Measurements from ENCODE around the gene OR4D1. TPM values are rescaled to one million over a fixed set of nuclear protein-coding genes. Genes with fewer than 3 reads are reported as not detected.

OR4D1 gene
- total RNA-seq, 1 experiment from 2014 or later: not detected

DNA sequence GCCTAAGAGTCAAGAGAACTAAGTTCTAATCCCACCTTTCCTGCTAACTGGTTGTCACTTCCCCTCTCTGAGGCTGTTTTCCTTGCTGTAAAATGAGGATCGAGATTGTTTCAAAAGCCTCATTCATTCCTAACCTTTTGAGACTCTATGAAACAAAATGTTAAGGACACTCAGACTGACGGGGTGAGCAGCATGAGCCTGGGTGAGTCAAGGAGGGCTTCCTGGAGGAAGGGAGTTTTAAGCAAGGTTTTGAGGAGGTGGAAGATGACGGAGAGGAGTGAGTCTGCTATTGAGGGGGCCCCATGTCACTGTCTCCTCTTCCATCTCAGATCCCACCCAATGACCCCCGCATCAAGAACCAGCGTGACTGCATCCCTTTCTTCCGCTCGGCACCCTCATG, 48.4 kb downstream of the OR4D1 start:
- no peak for DNase-seq (ENCODE audit: low spot score)
- POLR2A ChIA-PET (ENCODE audit: low non-redundant PET): no interaction called here
- no TSS peak for BruUV-seq (replicated peaks)
- H3K27me3 ChIP-seq (replicated peaks; ENCODE audit: insufficient read depth, low read depth, low read length, poor library complexity): peaks cover 10% of the 10 kb centered on the region
- intact Hi-C loops (cut with micrococcal nuclease; ENCODE audit: unreplicated experiment): no loop called here
- no peak overlapping the region for H3K4me3 ChIP-seq (ENCODE audit: low read depth, low read length, poor library complexity, severe bottlenecking)
- no peaks in the 10 kb centered on the region for H3K9me3 ChIP-seq (ENCODE audit: low read depth, low read length, poor library complexity, severe bottlenecking)
- CTCF ChIA-PET: no interaction called here
- H3K27ac ChIP-seq (ENCODE audit: low read depth, low read length, poor library complexity, severe bottlenecking): no peak overlapping the region
- no peak for TF ChIP-seq EZH2 (IDR thresholded peaks at IDR 0.05; ENCODE audit: borderline replicate concordance, low read depth, low read length, poor library complexity, severe bottlenecking)
- TF ChIP-seq, protein P1, sequence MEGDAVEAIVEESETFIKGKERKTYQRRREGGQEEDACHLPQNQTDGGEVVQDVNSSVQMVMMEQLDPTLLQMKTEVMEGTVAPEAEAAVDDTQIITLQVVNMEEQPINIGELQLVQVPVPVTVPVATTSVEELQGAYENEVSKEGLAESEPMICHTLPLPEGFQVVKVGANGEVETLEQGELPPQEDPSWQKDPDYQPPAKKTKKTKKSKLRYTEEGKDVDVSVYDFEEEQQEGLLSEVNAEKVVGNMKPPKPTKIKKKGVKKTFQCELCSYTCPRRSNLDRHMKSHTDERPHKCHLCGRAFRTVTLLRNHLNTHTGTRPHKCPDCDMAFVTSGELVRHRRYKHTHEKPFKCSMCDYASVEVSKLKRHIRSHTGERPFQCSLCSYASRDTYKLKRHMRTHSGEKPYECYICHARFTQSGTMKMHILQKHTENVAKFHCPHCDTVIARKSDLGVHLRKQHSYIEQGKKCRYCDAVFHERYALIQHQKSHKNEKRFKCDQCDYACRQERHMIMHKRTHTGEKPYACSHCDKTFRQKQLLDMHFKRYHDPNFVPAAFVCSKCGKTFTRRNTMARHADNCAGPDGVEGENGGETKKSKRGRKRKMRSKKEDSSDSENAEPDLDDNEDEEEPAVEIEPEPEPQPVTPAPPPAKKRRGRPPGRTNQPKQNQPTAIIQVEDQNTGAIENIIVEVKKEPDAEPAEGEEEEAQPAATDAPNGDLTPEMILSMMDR (conservative IDR thresholded peaks at IDR 0.05; ENCODE audit: low read depth, low read length): no peak
- no peaks in the 10 kb centered on the region for H3K4me1 ChIP-seq (ENCODE audit: insufficient read depth, low read length, poor library complexity, severe bottlenecking)
- H3K36me3 ChIP-seq (ENCODE audit: insufficient read depth, low read length, poor library complexity, severe bottlenecking): no peaks in the 10 kb centered on the region

DNA sequence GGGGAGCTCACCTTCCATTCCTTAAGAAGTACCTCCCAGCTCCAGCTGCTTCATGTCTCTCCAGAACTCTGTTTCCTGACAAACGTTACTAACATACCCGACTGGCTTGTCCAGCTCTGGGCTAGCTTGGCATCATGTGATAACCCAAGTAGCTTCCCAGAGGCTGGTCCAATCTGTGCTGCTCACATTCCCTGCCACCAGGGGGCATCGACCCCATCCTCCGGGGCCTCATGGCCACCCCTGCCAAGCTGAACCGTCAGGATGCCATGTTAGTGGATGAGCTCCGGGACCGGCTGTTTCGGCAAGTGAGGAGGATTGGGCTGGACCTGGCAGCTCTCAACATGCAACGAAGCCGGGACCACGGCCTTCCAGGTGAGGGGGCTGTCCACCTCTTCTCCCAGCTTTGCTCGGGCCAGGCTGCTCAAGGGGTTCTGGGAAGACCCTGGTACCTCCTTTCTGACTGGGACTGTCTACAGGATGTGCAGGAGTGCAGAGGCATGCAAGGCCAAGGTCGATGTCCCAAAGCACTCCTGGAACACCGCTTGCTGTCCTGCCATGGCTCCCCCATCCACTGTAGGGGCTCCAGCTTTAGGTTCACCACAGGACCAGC, 51.9 kb downstream of the OR4D1 start:
- BruUV-seq (replicated peaks): no TSS peak
- ChIA-PET CTCF (interaction anchor here (0.6 to 1.2 kb wide), 5 partner anchors 24 to 339 kb away, joined by 3 to 4 read pairs (median 3); partner anchors contain the start of gene RNF43), POLR2A (ENCODE audit: low non-redundant PET) (no interaction called here)
- DNase-seq (ENCODE audit: low spot score): peak; percentile 78
- H3K4me1 ChIP-seq (ENCODE audit: insufficient read depth, low read length, poor library complexity, severe bottlenecking): no peaks in the 10 kb centered on the region
- no peaks in the 10 kb centered on the region for H3K36me3 ChIP-seq (ENCODE audit: insufficient read depth, low read length, poor library complexity, severe bottlenecking)
- TF ChIP-seq EZH2 (IDR thresholded peaks at IDR 0.05; ENCODE audit: borderline replicate concordance, low read depth, low read length, poor library complexity, severe bottlenecking): no peak
- TF ChIP-seq, protein P1 (conservative IDR thresholded peaks at IDR 0.05; ENCODE audit: low read depth, low read length): peak; percentile 78
- H3K27ac ChIP-seq (ENCODE audit: low read depth, low read length, poor library complexity, severe bottlenecking): no peak overlapping the region
- no peaks in the 10 kb centered on the region for H3K9me3 ChIP-seq (ENCODE audit: low read depth, low read length, poor library complexity, severe bottlenecking)
- H3K4me3 ChIP-seq (ENCODE audit: low read depth, low read length, poor library complexity, severe bottlenecking): no peak overlapping the region
- H3K27me3 ChIP-seq (replicated peaks; ENCODE audit: insufficient read depth, low read depth, low read length, poor library complexity): peaks cover 10% of the 10 kb centered on the region
- intact Hi-C loops (cut with micrococcal nuclease; ENCODE audit: unreplicated experiment): loop anchor here (1.0 kb wide), 1 partner anchor 247 kb away; no protein-coding TSS in a partner anchor

DNA sequence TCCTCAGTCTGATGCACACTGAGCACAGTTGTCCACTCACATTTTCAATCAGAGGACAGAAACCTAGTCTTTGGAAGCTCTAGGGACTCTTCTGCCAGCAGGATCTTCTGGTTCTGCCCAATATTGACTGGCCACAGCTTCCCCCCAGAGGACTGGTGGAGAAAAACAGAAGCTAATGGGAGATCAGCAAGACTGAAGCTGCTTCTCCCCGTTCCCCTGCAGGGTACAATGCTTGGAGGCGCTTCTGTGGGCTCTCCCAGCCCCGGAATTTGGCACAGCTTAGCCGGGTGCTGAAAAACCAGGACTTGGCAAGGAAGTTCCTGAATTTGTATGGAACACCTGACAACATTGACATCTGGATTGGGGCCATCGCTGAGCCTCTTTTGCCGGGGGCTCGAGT, 54.7 kb downstream of the OR4D1 start:
- no peak for TF ChIP-seq EZH2 (IDR thresholded peaks at IDR 0.05; ENCODE audit: borderline replicate concordance, low read depth, low read length, poor library complexity, severe bottlenecking)
- TF ChIP-seq, protein P1 (conservative IDR thresholded peaks at IDR 0.05; ENCODE audit: low read depth, low read length): no peak
- no peak overlapping the region for H3K4me3 ChIP-seq (ENCODE audit: low read depth, low read length, poor library complexity, severe bottlenecking)
- no TSS peak for BruUV-seq (replicated peaks)
- no peaks in the 10 kb centered on the region for H3K4me1 ChIP-seq (ENCODE audit: insufficient read depth, low read length, poor library complexity, severe bottlenecking)
- no peaks in the 10 kb centered on the region for H3K36me3 ChIP-seq (ENCODE audit: insufficient read depth, low read length, poor library complexity, severe bottlenecking)
- no peak overlapping the region for H3K27ac ChIP-seq (ENCODE audit: low read depth, low read length, poor library complexity, severe bottlenecking)
- peaks cover 4% of the 10 kb centered on the region for H3K27me3 ChIP-seq (replicated peaks; ENCODE audit: insufficient read depth, low read depth, low read length, poor library complexity)
- intact Hi-C loops (cut with micrococcal nuclease; ENCODE audit: unreplicated experiment): no loop called here
- ChIA-PET CTCF (no interaction called here), POLR2A (ENCODE audit: low non-redundant PET) (no interaction called here)
- DNase-seq (ENCODE audit: low spot score): no peak
- H3K9me3 ChIP-seq (ENCODE audit: low read depth, low read length, poor library complexity, severe bottlenecking): no peaks in the 10 kb centered on the region
